NK-92 treated with Interleukin-12 subunit alpha and Interleukin-12 subunit beta, amount 100 ng/mL, for 24 hours (cell line): Measurements from ENCODE around the gene DIAPH1.
A peak's percentile ranks its signal among the peaks of the same experiment; 100 is the strongest.

Experiments
- DNase-seq: peaks from one replicate; lab custom pipeline; 2025; lab: John Stamatoyannopoulos, UW

Gene DIAPH1

DNA sequence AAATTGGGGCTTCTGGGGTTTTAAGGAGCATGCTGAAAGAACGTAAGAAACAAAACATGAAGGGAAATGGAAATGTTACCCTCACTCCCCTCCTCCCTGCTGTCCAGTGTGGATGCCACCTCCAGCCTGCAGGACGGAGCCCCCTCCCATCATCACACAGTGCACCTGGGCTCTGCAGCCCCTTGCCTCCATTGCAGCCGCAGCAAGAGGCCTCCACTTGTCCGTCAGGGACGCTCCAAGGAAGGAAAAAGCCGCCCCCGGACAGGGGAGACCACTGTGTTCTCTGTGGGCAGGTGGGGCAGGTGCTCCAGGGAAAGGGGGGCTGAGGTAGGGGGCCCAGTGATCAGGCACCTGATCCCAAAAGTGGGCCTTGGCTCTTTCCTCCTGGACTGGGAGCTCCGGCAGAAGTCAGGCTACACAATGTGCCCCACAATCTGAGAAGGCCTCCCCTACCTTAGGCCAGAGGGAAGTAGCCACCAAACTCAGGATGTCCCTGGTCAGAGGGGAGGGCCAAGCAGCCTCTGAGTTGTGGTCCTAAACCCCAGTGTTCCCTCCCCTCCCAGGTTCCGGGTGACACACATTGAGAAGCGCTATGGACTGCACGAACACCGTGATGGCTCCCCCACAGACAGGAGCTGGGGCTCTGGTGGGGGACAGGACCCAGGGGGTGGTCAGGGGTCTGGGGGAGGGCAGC is 20.7 kb upstream of the DIAPH1 start:
- DNase-seq: no peak

GRCh38 chr5:141638771-141639170 is 20.0 kb upstream of the DIAPH1 start:
- no peak for DNase-seq

DNA sequence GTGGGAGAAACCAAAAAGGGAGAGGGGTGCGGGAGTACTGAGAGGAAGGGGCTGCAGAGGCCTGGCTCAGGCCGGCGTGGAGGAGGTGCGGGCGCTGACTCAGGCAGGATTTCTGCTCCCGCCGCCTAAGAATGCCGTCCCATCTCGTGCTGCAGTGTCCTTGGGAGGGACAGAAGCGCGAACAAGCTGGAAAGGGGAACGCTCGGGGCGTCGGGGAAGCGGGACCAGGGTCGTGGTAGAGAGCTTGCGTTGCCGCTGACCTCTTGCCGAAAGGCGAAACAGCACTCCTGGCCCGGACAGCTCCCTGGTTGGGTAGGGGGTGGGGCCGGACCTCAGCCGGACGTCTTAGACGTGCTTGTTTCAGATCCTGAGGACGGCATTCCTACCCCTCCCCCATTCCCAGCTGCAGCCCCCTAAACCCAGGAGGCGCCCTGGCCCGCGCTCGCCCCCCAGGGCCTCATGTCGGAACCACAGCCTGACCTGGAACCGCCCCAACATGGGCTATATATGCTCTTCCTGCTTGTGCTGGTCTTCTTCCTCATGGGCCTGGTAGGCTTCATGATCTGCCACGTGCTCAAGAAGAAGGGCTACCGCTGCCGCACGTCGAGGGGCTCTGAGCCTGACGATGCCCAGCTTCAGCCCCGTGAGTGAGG is 19.1 kb upstream of the DIAPH1 start:
- no peak for DNase-seq

- no peak for DNase-seq
Observed at GRCh38 chr5:141637123-141637766, 18.4 kb upstream of the DIAPH1 start.

DNA sequence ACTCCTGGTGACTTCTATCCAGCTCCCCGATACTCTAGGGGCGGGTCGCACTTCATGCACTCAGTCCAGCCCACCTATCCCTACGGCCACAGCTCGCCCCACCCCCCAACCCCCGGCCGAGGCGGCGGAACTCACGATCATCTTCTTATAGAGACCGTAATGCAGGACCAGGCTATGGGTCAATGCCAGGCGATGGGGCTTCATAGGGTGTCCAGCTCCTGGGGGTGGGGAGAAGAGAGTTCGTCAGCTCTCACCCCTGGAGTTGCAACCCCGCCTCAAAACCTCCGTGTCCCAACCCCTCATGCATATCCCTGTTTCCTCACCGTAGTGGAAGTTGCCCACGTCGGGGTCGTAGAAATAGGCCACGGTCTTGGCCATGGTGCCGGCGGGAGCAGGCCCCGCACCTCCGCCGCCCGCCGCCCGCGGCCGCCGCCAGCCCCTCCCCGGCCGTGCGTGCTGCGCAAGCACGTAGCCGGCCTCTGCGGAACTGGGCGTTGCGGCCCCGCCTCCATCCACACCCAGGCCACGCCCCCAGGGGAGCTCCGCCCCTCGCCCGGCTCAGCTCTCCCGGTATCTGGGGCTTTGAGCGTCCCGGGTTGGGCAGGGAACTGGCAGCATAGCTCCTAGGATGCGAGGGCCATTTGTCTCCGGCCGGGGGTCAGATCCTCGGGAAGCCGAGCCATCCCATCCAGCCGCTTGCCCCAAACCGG is 17.8 kb upstream of the DIAPH1 start, which contains the start of the genes HDAC3 and RELL2:
Gene HDAC3 (minus strand): TSS at position 437 of the 710 bp plus-strand sequence. CDS start 59 bp downstream, at position 378.
Gene RELL2 (plus strand): TSS at position 585 of the 710 bp plus-strand sequence. CDS start 1,229 bp downstream, outside the sequence.
- peak; percentile 80 for DNase-seq

- no peak for DNase-seq
Observed at GRCh38 chr5:141636106-141636412, 17.3 kb upstream of the DIAPH1 start.

- no peak for DNase-seq
Observed at GRCh38 chr5:141635646-141636045, 16.8 kb upstream of the DIAPH1 start.

GRCh38 chr5:141634720-141635119 is 15.9 kb upstream of the DIAPH1 start:
- DNase-seq: no peak

- no peak for DNase-seq
Observed at GRCh38 chr5:141633871-141634561, 15.2 kb upstream of the DIAPH1 start.

- no peak for DNase-seq
Observed at GRCh38 chr5:141632650-141633049, 13.8 kb upstream of the DIAPH1 start.

DNA sequence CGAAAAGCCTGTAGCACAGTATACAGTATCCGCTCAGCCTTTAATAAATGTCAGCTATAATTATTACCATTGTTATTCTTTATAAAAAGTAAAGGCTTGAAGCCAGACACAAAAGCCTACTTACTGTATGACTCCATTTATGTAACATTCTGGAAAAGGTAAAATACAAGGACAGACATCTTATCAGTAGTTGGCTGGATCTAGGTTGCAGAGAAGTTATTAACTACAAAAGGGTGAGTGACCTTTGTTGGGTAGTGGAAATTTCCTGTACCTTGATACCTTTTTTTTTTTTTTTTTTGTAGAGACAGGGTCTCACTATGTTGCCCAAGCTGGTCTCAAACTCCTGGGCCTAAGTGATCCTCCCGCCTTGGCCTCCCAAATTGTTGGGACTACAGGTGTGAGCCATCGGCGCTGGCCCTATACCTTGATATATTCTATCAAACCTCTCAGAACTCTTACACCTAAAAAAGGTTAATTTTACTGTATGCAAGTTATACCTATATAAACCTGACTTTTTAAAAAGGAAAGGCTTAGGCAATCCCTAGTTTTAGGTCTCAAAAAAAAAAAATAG is 11.9 kb upstream of the DIAPH1 start:
- DNase-seq: no peak

DNA sequence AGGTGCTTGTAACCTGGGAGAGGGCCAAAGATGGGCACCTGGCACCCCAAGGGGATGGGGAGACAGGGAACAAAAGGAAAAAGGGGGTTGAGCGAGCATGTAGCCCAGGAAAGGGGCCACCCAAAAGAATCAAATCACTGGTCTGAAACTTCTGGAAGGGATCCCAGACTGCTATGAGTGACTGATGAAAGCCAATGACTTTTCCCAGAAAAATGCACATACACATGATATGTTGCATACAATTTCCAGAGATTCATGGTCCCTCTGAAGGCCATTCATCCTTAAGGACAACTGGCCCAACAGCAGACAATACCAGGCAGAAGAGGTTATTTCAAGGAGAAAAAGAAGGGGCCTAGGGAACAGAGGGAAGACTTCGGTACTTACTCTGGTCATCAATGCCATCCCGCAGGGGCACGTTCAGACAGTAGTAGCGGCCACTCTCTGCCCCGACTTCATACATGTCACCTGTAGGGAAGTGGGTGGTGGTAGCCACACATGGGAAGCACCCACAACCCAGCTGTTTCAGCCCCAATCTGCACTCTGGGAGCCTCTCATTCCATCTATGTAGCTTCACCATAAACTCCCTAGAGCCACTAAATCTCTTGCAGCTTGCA is 9.5 kb upstream of the DIAPH1 start:
- no peak for DNase-seq

DNA sequence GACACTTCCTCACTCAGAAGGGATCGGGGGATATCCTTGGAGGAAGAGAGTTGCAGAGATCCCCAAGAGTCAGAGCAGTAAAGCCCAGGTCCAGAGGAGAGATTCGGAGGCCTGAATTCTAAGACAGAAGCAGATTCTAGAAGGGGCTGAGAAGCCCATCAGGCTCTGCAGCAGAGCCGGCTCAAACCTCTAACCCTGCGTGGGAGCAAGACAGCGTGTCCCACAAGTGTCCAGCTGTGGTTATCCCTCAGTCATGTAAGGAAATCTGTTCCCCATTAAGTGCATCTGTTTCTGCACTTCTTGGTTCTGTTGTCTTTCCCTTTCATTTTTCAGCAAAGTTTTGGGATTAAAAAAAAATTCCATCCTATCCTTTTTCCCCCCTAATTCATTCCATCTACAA is 4.8 kb upstream of the DIAPH1 start:
- DNase-seq: no peak

DNA sequence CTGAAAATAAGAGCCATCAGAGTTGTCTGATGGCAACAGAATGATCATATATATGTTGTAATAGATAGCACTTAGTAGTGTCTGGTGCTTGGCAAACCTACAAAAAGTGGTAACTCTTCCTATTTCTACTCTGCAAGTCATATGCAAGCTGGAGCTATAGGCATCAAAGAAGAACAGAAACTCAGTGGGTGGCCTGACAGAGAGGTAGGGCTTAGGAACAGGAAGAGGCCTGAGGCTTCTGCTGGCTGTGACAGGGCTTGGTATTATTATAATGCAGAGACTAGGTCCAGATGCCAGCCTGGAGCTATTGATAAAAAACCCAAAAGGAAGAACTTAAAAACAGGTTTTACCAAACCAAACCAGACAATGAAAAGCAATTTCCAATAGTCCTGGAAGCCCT is 4.4 kb upstream of the DIAPH1 start:
- DNase-seq: no peak

GRCh38 chr5:141618030-141618803 is 583 bp downstream of the DIAPH1 start:
- peak; percentile 53 for DNase-seq

GRCh38 chr5:141617682-141618029 is 1.1 kb downstream of the DIAPH1 start:
- DNase-seq: no peak

- no peak for DNase-seq
Observed at GRCh38 chr5:141617128-141617527, 1.7 kb downstream of the DIAPH1 start.

DNA sequence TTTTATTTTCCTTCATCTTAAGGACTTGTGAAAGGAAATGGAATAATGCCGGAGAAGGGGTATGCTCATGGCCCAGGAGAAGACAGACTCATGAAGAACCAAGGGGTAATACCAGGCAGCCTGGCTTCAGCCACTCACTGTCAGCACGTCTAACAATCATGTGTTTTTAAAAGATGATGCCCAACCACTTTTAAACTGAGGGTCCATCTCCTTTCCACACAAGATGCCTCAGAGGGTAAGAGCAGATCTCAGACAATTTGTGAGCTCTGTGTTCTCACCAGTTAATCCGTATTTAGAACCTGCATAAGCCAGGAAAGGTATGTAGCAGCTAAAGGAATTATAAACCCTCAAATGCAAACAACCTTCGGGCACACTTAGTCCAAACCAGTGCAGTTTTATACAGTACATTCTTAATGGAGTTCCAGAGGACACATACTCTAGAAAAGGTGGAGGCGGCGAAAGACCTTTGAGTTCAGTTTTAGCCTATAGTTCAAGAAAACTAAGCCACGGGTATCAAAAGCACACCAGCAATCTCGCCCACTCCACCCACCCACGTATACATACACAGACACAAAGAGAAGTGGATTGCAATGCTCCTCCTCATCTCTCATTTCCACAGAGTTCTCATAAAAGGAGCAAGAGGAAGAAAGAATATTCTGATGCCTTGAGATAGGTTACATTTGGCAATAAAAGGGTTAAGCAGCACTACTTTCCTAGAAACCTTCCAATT is 2.6 kb downstream of the DIAPH1 start:
- DNase-seq: no peak

- no peak for DNase-seq
Observed at GRCh38 chr5:141613344-141613743, 5.5 kb downstream of the DIAPH1 start.

DNA sequence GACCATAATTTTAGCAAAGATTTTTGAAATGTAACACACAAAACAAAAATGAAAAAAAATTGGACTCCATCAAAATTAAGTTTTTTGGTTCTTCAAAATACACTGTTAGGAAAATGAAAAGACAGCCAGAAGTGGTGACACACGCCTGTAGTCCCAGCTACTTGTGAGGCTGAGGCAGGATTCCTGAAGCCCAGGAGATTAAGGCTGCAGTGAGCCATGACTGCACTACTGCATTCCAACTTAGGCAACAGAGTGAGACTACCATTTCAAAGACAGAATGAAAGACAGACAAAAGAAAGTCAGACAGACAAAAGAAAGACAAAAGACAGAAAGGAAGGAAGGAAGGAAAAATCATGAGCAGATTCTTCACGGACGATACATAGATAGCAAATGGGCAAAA is 7.5 kb downstream of the DIAPH1 start:
- DNase-seq: no peak
